IMR-90 (cell line): Measurements from ENCODE around the gene POFUT2. TPM values are rescaled to one million over a fixed set of nuclear protein-coding genes. Genes with fewer than 3 reads are reported as not detected.
A peak's percentile ranks its signal among the peaks of the same experiment; 100 is the strongest.

Source experiments
- ATAC-seq: fragments of 200-7000 bp; cut with Tn5 transposase; 2 replicates; pipeline ENCODE4 v1.9.1; 2020; ENCODE audit warnings: low read depth, mild to moderate bottlenecking, moderate library complexity
- BruUV-seq: library from RNA; stranded (reverse); fragments of 400-500 nt; replicated peaks from 2 replicates; lab custom pipeline; 2021; lab: Mats Ljungman, UMichigan
- CTCF ChIA-PET: fragments of 300-600 bp; formaldehyde crosslinking; extraction: SDS; loops from one replicate; lab custom pipeline; 2021; ENCODE audit warnings: antibody characterized with exemption; lab: Yijun Ruan, JAX
- POLR2A ChIA-PET: fragments of 300-600 bp; sonication (Branson Sonifier 250); formaldehyde crosslinking; loops from one replicate; lab custom pipeline; 2022; ENCODE audit warnings: antibody characterized with exemption; ENCODE audit not compliant: unreplicated experiment; lab: Charles Lee
- DNase-seq: peaks from one replicate; pipeline ENCODE4 v3.0.0; 2013
- H2AFZ ChIP-seq: replicated peaks from 2 replicates; pipeline ENCODE3; 2013; ENCODE audit warnings: low read length, mild to moderate bottlenecking; ENCODE audit not compliant: poor library complexity
- H2AK5ac ChIP-seq: 2 replicates; pipeline ENCODE4 v1.6.1; 2013; ENCODE audit warnings: low read depth, low read length, inconsistent platforms
- H2AK9ac ChIP-seq: replicated peaks from 2 replicates; pipeline ENCODE3; 2013; ENCODE audit warnings: mild to moderate bottlenecking, low read depth, low read length, moderate library complexity; ENCODE audit not compliant: poor library complexity
- H2BK120ac ChIP-seq: 2 replicates; pipeline ENCODE4 v1.6.1; 2013; ENCODE audit warnings: low read depth, low read length, inconsistent platforms
- H2BK15ac ChIP-seq: 3 replicates; pipeline ENCODE4 v1.6.1; 2013; ENCODE audit warnings: low read depth, low read length, inconsistent platforms
- H2BK20ac ChIP-seq: 2 replicates; pipeline ENCODE4 v1.6.1; 2013; ENCODE audit warnings: low read depth, mild to moderate bottlenecking, inconsistent platforms, low read length, moderate library complexity
- H2BK5ac ChIP-seq: 2 replicates; pipeline ENCODE4 v1.6.1; 2013; ENCODE audit warnings: mild to moderate bottlenecking, low read depth, low read length, inconsistent platforms; ENCODE audit not compliant: poor library complexity, severe bottlenecking
- H3K14ac ChIP-seq: replicated peaks from 2 replicates; pipeline ENCODE4 v1.6.1; 2013; ENCODE audit warnings: low read depth, low read length, inconsistent platforms
- H3K18ac ChIP-seq: 2 replicates; pipeline ENCODE4 v1.6.1; 2013; ENCODE audit warnings: low read depth, low read length, control low read depth
- H3K23ac ChIP-seq: 2 replicates; pipeline ENCODE4 v1.6.1; 2013; ENCODE audit warnings: low read depth, low read length, inconsistent platforms
- H3K27ac ChIP-seq: 2 replicates; pipeline ENCODE4 v1.5.1; 2013; ENCODE audit warnings: mild to moderate bottlenecking, control low read depth, low read length; ENCODE audit not compliant: insufficient read depth
- H3K27me3 ChIP-seq: 2 replicates; pipeline ENCODE4 v1.6.1; 2013; ENCODE audit warnings: low read length; ENCODE audit not compliant: control insufficient read depth, insufficient read depth
- H3K36me3 ChIP-seq: 2 replicates; pipeline ENCODE4 v1.6.1; 2013; ENCODE audit warnings: low read length, mixed read lengths; ENCODE audit not compliant: control insufficient read depth, insufficient read depth
- H3K4ac ChIP-seq: 2 replicates; pipeline ENCODE4 v1.6.1; 2013; ENCODE audit warnings: low read depth, low read length, inconsistent platforms
- H3K4me1 ChIP-seq: 2 replicates; pipeline ENCODE4 v1.6.1; 2013; ENCODE audit warnings: low read length, mixed read lengths; ENCODE audit not compliant: control insufficient read depth, insufficient read depth
- H3K4me2 ChIP-seq: 2 replicates; pipeline ENCODE4 v1.6.1; 2013; ENCODE audit warnings: low read depth, mild to moderate bottlenecking, control low read depth, low read length, moderate library complexity
- H3K4me3 ChIP-seq: 2 replicates; pipeline ENCODE4 v1.5.1; 2013; ENCODE audit warnings: low read depth, mild to moderate bottlenecking, control low read depth, low read length, moderate library complexity; ENCODE audit not compliant: insufficient read depth
- H3K56ac ChIP-seq: 2 replicates; pipeline ENCODE4 v1.6.1; 2013; ENCODE audit warnings: low read length, inconsistent platforms; ENCODE audit not compliant: insufficient read depth; ENCODE audit errors: extremely low read depth
- H3K79me1 ChIP-seq, 2 experiments: 2 replicates each; pipeline ENCODE4 v1.6.1; 2013; ENCODE audit warnings: low read length in 2 of 2, inconsistent platforms in 1 of 2, low read depth in 1 of 2
- H3K9ac ChIP-seq: 2 replicates; pipeline ENCODE4 v1.6.1; 2013; ENCODE audit warnings: low read depth, low read length, control low read depth
- H3K9me1 ChIP-seq: 2 replicates; pipeline ENCODE4 v1.6.1; 2013; ENCODE audit warnings: low read length, inconsistent platforms; ENCODE audit not compliant: insufficient read depth
- H3K9me3 ChIP-seq: 2 replicates; pipeline ENCODE4 v1.6.1; 2013; ENCODE audit warnings: low read length; ENCODE audit not compliant: control insufficient read depth, insufficient read depth
- H4K20me1 ChIP-seq: 2 replicates; pipeline ENCODE4 v1.6.1; 2013; ENCODE audit warnings: low read length, inconsistent platforms; ENCODE audit not compliant: insufficient read depth
- H4K5ac ChIP-seq: 2 replicates; pipeline ENCODE4 v1.6.1; 2013; ENCODE audit warnings: mild to moderate bottlenecking, low read depth, low read length, control low read depth
- H4K8ac ChIP-seq, 2 experiments: 2 replicates each; pipeline ENCODE4 v1.6.1; 2013; ENCODE audit warnings: low read depth in 2 of 2, low read length in 2 of 2, control low read depth in 1 of 2, inconsistent platforms in 1 of 2
- H4K91ac ChIP-seq: 2 replicates; pipeline ENCODE4 v1.6.1; 2013; ENCODE audit warnings: low read depth, low read length, inconsistent platforms; ENCODE audit not compliant: insufficient read depth
- BHLHE40 ChIP-seq: fragments of 150-350 bp; IDR thresholded peaks from 2 replicates; pipeline ENCODE4 v1.6.1; 2016; ENCODE audit warnings: mild to moderate bottlenecking, low read depth, low read length
- CEBPB ChIP-seq: IDR thresholded peaks from 2 replicates; pipeline ENCODE4 v1.6.1; 2012; ENCODE audit warnings: low read depth, low read length, improper control_type of control experiment
- CHD1 ChIP-seq: IDR thresholded peaks from 2 replicates; pipeline ENCODE4 v1.6.1; 2012; ENCODE audit warnings: low read depth, low read length, improper control_type of control experiment
- FOS ChIP-seq: fragments of 150-350 bp; IDR thresholded peaks from 2 replicates; pipeline ENCODE4 v1.6.1; 2016; ENCODE audit warnings: low read depth, low read length
- MAFK ChIP-seq: IDR thresholded peaks from 2 replicates; pipeline ENCODE4 v1.6.1; 2012; ENCODE audit warnings: low read depth, low read length, improper control_type of control experiment
- MAZ ChIP-seq: IDR thresholded peaks from 2 replicates; pipeline ENCODE4 v1.6.1; 2012; ENCODE audit warnings: low read depth, mild to moderate bottlenecking, low read length, improper control_type of control experiment, moderate library complexity, borderline replicate concordance
- MXI1 ChIP-seq: IDR thresholded peaks from 2 replicates; pipeline ENCODE4 v1.6.1; 2012; ENCODE audit warnings: low read depth, mild to moderate bottlenecking, low read length, moderate library complexity, borderline replicate concordance
- NFE2L2 ChIP-seq: fragments of 150-350 bp; IDR thresholded peaks from 2 replicates; pipeline ENCODE4 v1.6.1; 2016; ENCODE audit warnings: low read depth, mild to moderate bottlenecking, low read length
- POLR2A ChIP-seq: IDR thresholded peaks from 2 replicates; pipeline ENCODE4 v1.6.1; 2012; ENCODE audit warnings: mild to moderate bottlenecking, low read depth, low read length
- RAD21 ChIP-seq: IDR thresholded peaks from 2 replicates; pipeline ENCODE4 v1.6.1; 2012; ENCODE audit warnings: low read length, improper control_type of control experiment
- RCOR1 ChIP-seq: IDR thresholded peaks from 2 replicates; pipeline ENCODE4 v1.6.1; 2012; ENCODE audit warnings: mild to moderate bottlenecking, low read length, improper control_type of control experiment; ENCODE audit not compliant: insufficient replicate concordance
- RFX5 ChIP-seq: IDR thresholded peaks from 2 replicates; pipeline ENCODE4 v1.8.0; 2012; ENCODE audit warnings: low read depth, mild to moderate bottlenecking, low read length, moderate library complexity
- SMC3 ChIP-seq: fragments of 150-350 bp; IDR thresholded peaks from 2 replicates; pipeline ENCODE4 v1.6.1; 2016; ENCODE audit warnings: low read depth, mild to moderate bottlenecking, antibody characterized with exemption, low read length, moderate library complexity
- WGBS, 2 experiments: methylation state at CpG; one replicate each; pipeline versions ENCODE4 v1.1.5 to v1.1.7; 2013; ENCODE audit warnings: missing lambda C conversion rate in 2 of 2; ENCODE audit not compliant: insufficient read length in 1 of 2; ENCODE audit errors: extremely low coverage in 2 of 2; 5-methylcytosine and 5-hydroxymethylcytosine counted together
- dilution Hi-C: fragments of 300-500 bp; cut with HindIII; formaldehyde crosslinking; loops from one replicate; pipeline ENCODE4 v1.14.3; 2018; ENCODE audit warnings: low sequenced_read_pairs; ENCODE audit not compliant: unreplicated experiment
- in situ Hi-C: fragments of 300-500 bp; cut with MboI; formaldehyde crosslinking; loops from 3 replicates; pipeline ENCODE4 v1.14.3; 2019; ENCODE audit warnings: low sequenced_read_pairs, inconsistent platforms, mixed read lengths
- intact Hi-C: fragments of 100-400 bp; cut with micrococcal nuclease; formaldehyde crosslinking; loops from 2 replicates; pipeline ENCODE4 v1.10.0; 2022
- polyA plus RNA-seq, 3 experiments: library from polyadenylated mRNA; depleted of rRNA; stranded (reverse); fragments of >200 nt; gene quantifications; 2 replicates each; pipeline ENCODE4 v1.2.3, GENCODE V29; 2012; ENCODE audit warnings: low replicate concordance in 1 of 3
- total RNA-seq: library from RNA; depleted of rRNA; stranded (reverse); fragments of >200 nt; gene quantifications from 2 replicates; pipeline ENCODE4 v1.2.3, GENCODE V29; 2012
- TF ChIP-seq, protein P1 (sequence below): fragments of 150-350 bp; IDR thresholded peaks from 2 replicates; pipeline ENCODE4 v1.6.1; 2016; ENCODE audit warnings: low read depth, mild to moderate bottlenecking, low read length, moderate library complexity, borderline replicate concordance
- TF ChIP-seq, protein P2 (sequence below): fragments of 150-350 bp; IDR thresholded peaks from 2 replicates; pipeline ENCODE4 v1.6.1; 2017; ENCODE audit warnings: mild to moderate bottlenecking, antibody characterized with exemption, low read length, low read depth
- TF ChIP-seq, protein P3 (sequence below): conservative IDR thresholded peaks from 2 replicates; pipeline ENCODE4 v1.5.1; 2012; ENCODE audit warnings: mild to moderate bottlenecking, low read depth, low read length, improper control_type of control experiment

POFUT2 gene
- total and polyA plus RNA-seq, 2 of the 4 experiments (the other 2 are of a cell fraction), result 18.8 to 59.3 TPM

DNA sequence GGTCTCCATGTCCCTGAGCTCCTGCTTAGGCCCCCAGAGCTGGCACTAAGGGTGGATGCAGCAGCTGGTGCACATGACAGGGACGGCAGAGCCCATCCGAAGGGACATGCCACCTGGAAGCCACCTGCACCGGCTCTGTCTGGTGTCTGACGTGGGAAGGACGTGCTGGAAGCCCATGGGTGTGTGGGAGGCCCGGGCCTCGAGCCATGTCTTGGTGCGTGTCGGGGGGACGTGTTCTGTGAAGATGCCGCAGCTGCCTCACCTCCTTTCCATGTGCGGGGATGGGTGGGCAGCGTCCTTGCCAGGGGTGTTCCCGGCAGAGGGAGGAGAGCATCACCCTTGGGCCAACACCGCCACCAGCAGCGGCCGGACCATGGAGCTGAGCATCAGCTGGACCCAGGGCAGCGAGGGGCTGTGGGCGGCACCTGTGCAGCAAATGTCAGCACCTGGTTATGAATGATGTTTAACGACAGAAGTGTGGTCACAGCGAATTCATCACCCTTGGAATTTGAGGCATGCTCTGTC is 15.5 kb upstream of the POFUT2 start:
- Histone ChIP-seq H3K56ac (no peak overlapping the region), H2AK5ac (peak overlapping the region; percentile 33; the same call in 1 of the 2 replicates), H4K8ac (no peak overlapping the region), H3K18ac (no peak overlapping the region), H3K9me1 (peaks cover 21% of the 10 kb centered on the region), H2BK15ac (no peak overlapping the region), H3K27me3 (no peaks in the 10 kb centered on the region), H3K4me2 (no peak overlapping the region), H3K4ac (no peak overlapping the region), H2AK9ac (no peak overlapping the region), H3K9me3 (no peaks in the 10 kb centered on the region), H2AFZ (no peak overlapping the region), H3K4me3 (no peak overlapping the region), H4K5ac (no peak overlapping the region), H2BK120ac (peak overlapping the region; percentile 8; the same call in 1 of the 2 replicates), H3K79me1 (peaks cover 2 to 32% of the 10 kb centered on the region in 2 experiments; a peak in 3 of 4 replicates), H3K23ac (no peak overlapping the region), H2BK5ac (no peak overlapping the region), H4K20me1 (no peaks in the 10 kb centered on the region; the same call in 1 of the 2 replicates), H3K14ac (no peak overlapping the region), H3K4me1 (peaks cover 34% of the 10 kb centered on the region), H4K91ac (no peak overlapping the region; the same call in 1 of the 2 replicates), H2BK20ac (no peak overlapping the region), H3K9ac (no peak overlapping the region), H3K36me3 (no peaks in the 10 kb centered on the region), H3K27ac (no peak overlapping the region)
- BruUV-seq, result no TSS peak
- intact Hi-C loops, result no loop called here
- ATAC-seq (no peak), DNase-seq (no peak)
- no peak for TF ChIP-seq MXI1
- TF ChIP-seq FOS, result no peak
- no peak for TF ChIP-seq MAZ
- TF ChIP-seq RFX5, result no peak
- no peak for TF ChIP-seq RAD21
- no peak for TF ChIP-seq RCOR1
- no peak for TF ChIP-seq POLR2A
- TF ChIP-seq NFE2L2, result no peak
- TF ChIP-seq CEBPB, result no peak
- TF ChIP-seq BHLHE40, result no peak
- TF ChIP-seq, protein P1, sequence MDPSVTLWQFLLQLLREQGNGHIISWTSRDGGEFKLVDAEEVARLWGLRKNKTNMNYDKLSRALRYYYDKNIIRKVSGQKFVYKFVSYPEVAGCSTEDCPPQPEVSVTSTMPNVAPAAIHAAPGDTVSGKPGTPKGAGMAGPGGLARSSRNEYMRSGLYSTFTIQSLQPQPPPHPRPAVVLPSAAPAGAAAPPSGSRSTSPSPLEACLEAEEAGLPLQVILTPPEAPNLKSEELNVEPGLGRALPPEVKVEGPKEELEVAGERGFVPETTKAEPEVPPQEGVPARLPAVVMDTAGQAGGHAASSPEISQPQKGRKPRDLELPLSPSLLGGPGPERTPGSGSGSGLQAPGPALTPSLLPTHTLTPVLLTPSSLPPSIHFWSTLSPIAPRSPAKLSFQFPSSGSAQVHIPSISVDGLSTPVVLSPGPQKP, result no peak
- TF ChIP-seq CHD1, result no peak
- TF ChIP-seq, protein P2, sequence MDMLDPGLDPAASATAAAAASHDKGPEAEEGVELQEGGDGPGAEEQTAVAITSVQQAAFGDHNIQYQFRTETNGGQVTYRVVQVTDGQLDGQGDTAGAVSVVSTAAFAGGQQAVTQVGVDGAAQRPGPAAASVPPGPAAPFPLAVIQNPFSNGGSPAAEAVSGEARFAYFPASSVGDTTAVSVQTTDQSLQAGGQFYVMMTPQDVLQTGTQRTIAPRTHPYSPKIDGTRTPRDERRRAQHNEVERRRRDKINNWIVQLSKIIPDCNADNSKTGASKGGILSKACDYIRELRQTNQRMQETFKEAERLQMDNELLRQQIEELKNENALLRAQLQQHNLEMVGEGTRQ, result no peak
- no peak for TF ChIP-seq MAFK
- TF ChIP-seq, protein P3, sequence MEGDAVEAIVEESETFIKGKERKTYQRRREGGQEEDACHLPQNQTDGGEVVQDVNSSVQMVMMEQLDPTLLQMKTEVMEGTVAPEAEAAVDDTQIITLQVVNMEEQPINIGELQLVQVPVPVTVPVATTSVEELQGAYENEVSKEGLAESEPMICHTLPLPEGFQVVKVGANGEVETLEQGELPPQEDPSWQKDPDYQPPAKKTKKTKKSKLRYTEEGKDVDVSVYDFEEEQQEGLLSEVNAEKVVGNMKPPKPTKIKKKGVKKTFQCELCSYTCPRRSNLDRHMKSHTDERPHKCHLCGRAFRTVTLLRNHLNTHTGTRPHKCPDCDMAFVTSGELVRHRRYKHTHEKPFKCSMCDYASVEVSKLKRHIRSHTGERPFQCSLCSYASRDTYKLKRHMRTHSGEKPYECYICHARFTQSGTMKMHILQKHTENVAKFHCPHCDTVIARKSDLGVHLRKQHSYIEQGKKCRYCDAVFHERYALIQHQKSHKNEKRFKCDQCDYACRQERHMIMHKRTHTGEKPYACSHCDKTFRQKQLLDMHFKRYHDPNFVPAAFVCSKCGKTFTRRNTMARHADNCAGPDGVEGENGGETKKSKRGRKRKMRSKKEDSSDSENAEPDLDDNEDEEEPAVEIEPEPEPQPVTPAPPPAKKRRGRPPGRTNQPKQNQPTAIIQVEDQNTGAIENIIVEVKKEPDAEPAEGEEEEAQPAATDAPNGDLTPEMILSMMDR, result no peak
- no peak for TF ChIP-seq SMC3
- ChIA-PET CTCF (no interaction called here), POLR2A (no interaction called here)
- dilution Hi-C loops, result no loop called here
- in situ Hi-C loops, result no loop called here
- 95% methylated on average over 6 of the region's 21 CpGs; no CpG with 5 or more reads in 1 of the 2 experiments for WGBS, 2 experiments
